Spleen (tissue), 7 donors: ENCODE measurements around the gene DTD1.

Experiments
- CTCF ChIP-seq, 11 experiments: fragments of 200-600 bp in 7 of 11; fragments of 450-650 bp in 4 of 11; sonication (generic) in 4 of 11; IDR thresholded peaks in 8 of 11; conservative IDR thresholded peaks in 3 of 11; 1 replicate in 7 of 11; 2 replicates in 4 of 11; pipeline versions ENCODE4 v1.4.0 to v1.8.0; 2016 to 2021; ENCODE audit warnings: antibody characterized with exemption in 11 of 11, inconsistent platforms in 4 of 11, mild to moderate bottlenecking in 1 of 11
- POLR2A ChIP-seq, 3 donors: fragments of 450-650 bp; IDR thresholded peaks; one replicate each; pipeline ENCODE4 v1.5.1; 2017; ENCODE audit warnings: antibody characterized with exemption in 3 of 3, mild to moderate bottlenecking in 1 of 3
- POLR2AphosphoS5 ChIP-seq, 3 donors: sonication (generic); formaldehyde crosslinking; IDR thresholded peaks; one replicate each; pipeline ENCODE4 v1.5.1; 2017; ENCODE audit warnings: antibody characterized with exemption in 3 of 3
- donor health status: DM: no; HTN: no; CAD: no; lungs with moderate emphysema.
- donor health status: DM: no; HTN: no; CAD: no.
- donor health status: DM: no; HTN: no; CAD: no.

GRCh38 chr20:18794428-18794787 lies 206.6 kb downstream of the DTD1 start:
- TF ChIP-seq POLR2A (IDR thresholded peaks at IDR 0.05) = no peak
- TF ChIP-seq CTCF (IDR thresholded peaks at IDR 0.05 in 8 of 11, conservative IDR thresholded peaks at IDR 0.05 in 3 of 11) = no peak
- TF ChIP-seq POLR2AphosphoS5 (IDR thresholded peaks at IDR 0.05) = no peak
